Glutamatergic neuron (in vitro differentiated cells): ENCODE results near the gene ARFIP1. TPM values are rescaled to one million over a fixed set of nuclear protein-coding genes. Genes with fewer than 3 reads are reported as not detected.

Experiments used
- DNase-seq: peaks from one replicate; pipeline ENCODE4 v3.0.0; 2022
- H3K27ac Mint-ChIP-seq: one replicate; pipeline ENCODE4 v1.8.0; 2020; ENCODE audit warnings: mild to moderate bottlenecking, mixed read lengths, inconsistent platforms; ENCODE audit not compliant: unreplicated experiment
- H3K27me3 Mint-ChIP-seq: one replicate; pipeline ENCODE4 v1.8.0; 2020; ENCODE audit warnings: mild to moderate bottlenecking, moderate library complexity, mixed read lengths, inconsistent platforms; ENCODE audit not compliant: unreplicated experiment
- H3K36me3 Mint-ChIP-seq: one replicate; pipeline ENCODE4 v1.8.0; 2020; ENCODE audit warnings: mild to moderate bottlenecking, mixed read lengths, inconsistent platforms; ENCODE audit not compliant: unreplicated experiment
- H3K4me1 Mint-ChIP-seq: one replicate; pipeline ENCODE4 v1.8.0; 2020; ENCODE audit warnings: mild to moderate bottlenecking, low read depth, mixed read lengths, inconsistent platforms; ENCODE audit not compliant: unreplicated experiment
- H3K4me3 Mint-ChIP-seq: one replicate; pipeline ENCODE4 v1.8.0; 2020; ENCODE audit warnings: mild to moderate bottlenecking, mixed read lengths, inconsistent platforms; ENCODE audit not compliant: unreplicated experiment
- H3K9me3 Mint-ChIP-seq: one replicate; pipeline ENCODE4 v1.8.0; 2020; ENCODE audit warnings: mild to moderate bottlenecking, moderate library complexity, mixed read lengths, inconsistent platforms; ENCODE audit not compliant: unreplicated experiment
- long read RNA-seq: library from polyadenylated mRNA; unstranded; transcript quantifications from one replicate; pipeline ENCODE4 v2.0.0, GENCODE V29; 2020; ENCODE audit not compliant: unreplicated experiment
- total RNA-seq: library from RNA; stranded (reverse); fragmentation: NEBNext Ultra II Directional; extraction: Animal tissue kit (Norgen Biotek cat#: 25700); gene quantifications from one replicate; pipeline ENCODE4 v1.2.1, GENCODE V29; 2021; ENCODE audit not compliant: unreplicated experiment
- TF ChIP-seq, protein P1 (sequence below): fragments of 200-600 bp; sonication (generic); IDR thresholded peaks from one replicate; pipeline ENCODE4 v1.5.0; 2021; ENCODE audit not compliant: partially characterized antibody, unreplicated experiment

The ARFIP1 gene, protein sequence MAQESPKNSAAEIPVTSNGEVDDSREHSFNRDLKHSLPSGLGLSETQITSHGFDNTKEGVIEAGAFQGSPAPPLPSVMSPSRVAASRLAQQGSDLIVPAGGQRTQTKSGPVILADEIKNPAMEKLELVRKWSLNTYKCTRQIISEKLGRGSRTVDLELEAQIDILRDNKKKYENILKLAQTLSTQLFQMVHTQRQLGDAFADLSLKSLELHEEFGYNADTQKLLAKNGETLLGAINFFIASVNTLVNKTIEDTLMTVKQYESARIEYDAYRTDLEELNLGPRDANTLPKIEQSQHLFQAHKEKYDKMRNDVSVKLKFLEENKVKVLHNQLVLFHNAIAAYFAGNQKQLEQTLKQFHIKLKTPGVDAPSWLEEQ
- total RNA-seq = 22.2 TPM
- long read RNA-seq, partial matches to known transcripts = 1 of 10 reads
- long read RNA-seq, other reads (novel, unspliced or antisense) = 3 of 10 reads

DNA sequence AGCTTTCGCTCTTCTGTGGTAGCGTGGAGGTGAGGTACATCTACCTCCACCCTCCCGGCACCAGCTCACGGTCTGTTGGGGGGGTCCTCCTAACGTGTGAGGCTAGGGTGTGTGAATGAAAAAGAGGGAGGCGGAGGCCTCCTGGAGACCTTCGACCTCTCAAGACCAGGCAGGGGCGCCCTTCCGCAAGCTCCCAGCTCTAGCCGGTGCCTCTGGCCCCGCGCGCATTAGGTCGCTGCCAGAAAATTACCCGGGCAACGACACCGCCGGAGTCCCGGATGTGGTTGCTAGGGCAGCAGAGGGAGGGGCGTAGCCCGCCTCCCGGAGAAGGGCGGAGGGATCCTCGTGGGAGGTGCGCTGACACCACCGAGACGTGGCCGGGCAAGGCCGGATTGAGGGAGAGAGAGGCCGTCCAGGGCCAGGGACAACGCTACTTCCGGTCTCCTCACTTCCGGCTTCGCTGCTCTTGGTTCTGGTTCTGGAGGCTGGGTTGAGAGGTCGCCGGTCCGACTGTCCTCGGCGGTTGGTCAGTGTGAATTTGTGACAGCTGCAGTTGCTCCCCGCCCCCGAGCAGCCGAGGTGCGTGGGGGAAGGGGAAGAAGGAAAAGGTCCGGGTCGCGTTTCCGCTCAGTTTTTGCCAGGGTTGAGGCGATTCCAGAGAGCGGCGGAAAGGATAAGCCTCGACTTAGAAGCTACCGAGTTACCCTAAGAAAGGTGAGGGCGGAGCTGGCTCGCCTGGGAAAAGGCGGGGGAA, at the start of gene ARFIP1, which contains the start of gene TIGD4:
Gene ARFIP1, plus strand, starts transcription at position 442 of the 754 bp plus-strand sequence. CDS start 49,680 bp downstream, outside the sequence.
Gene TIGD4, minus strand, starts transcription at position 218 of the 754 bp plus-strand sequence. CDS start 8,726 bp downstream, outside the sequence.
- Mint-ChIP-seq H3K9me3 (peaks cover 7% of the 10 kb centered on the region), H3K4me1 (peaks cover 19% of the 10 kb centered on the region), H3K27ac (peak within 1 kb of the TSS; percentile 92), H3K36me3 (no peaks in the 10 kb centered on the region), H3K27me3 (peaks cover 6% of the 10 kb centered on the region), H3K4me3 (peak within 1 kb of the TSS; percentile 99)
- TF ChIP-seq, protein P1, sequence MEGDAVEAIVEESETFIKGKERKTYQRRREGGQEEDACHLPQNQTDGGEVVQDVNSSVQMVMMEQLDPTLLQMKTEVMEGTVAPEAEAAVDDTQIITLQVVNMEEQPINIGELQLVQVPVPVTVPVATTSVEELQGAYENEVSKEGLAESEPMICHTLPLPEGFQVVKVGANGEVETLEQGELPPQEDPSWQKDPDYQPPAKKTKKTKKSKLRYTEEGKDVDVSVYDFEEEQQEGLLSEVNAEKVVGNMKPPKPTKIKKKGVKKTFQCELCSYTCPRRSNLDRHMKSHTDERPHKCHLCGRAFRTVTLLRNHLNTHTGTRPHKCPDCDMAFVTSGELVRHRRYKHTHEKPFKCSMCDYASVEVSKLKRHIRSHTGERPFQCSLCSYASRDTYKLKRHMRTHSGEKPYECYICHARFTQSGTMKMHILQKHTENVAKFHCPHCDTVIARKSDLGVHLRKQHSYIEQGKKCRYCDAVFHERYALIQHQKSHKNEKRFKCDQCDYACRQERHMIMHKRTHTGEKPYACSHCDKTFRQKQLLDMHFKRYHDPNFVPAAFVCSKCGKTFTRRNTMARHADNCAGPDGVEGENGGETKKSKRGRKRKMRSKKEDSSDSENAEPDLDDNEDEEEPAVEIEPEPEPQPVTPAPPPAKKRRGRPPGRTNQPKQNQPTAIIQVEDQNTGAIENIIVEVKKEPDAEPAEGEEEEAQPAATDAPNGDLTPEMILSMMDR = no peak
- DNase-seq = peak; percentile 99

DNA sequence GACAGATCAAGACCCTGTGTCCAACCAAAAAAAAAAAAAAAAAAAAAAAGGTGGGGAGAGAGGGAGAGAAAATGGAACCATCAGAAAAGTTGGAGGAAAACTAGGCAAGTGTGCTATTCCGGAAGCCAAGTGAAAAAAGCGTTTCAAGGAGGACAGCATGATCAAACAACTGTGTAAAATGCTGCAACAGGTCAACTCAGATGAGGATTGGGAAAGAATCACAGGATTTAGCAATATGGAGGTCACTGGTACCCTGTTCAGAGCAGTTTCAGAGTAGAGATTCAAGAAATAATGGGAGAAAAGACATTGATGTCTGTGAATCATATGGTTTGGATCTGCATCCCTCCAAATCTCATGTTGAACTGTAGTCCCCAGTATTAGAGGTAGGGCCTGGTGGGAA, 47.8 kb upstream of the ARFIP1 start:
- TF ChIP-seq, protein P1 = no peak
- peaks cover 3% of the 10 kb centered on the region for H3K4me1 Mint-ChIP-seq

DNA sequence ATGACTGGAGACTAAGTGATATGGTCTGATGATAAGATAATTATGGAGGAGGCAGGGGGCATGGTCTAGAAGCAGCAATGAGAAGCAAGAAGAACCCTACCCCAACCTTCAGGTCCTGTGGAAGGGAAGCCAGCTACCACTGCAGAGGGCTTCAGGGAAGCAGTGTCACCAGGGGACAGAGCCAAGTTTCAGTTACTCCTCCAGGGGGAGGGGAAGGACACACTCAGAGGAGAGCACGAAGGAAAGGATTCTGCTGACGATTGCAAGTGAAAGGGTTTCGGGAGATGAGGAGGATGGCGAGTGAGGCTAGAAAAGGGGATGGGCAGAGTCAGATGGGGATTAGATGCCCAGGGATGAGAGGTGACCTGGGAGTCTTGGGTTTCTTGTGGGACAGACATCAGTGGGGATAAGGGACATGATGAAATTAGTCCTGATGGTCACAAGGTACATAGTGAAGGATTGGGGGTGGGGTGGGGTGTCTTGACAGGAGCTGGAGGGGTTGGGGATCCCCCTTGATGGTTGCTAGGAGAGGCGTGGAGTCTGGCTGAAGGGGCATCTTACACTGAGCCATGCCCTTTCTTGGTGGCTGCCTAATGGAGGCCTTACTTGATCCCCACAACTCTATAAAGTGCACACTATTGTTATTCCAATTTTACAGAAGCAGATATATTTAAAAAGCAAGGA, 45.6 kb upstream of the ARFIP1 start:
- Mint-ChIP-seq H3K27me3 (no peaks in the 10 kb centered on the region), H3K9me3 (no peaks in the 10 kb centered on the region), H3K27ac (no peak overlapping the region), H3K4me1 (peaks cover 3% of the 10 kb centered on the region), H3K36me3 (no peaks in the 10 kb centered on the region), H3K4me3 (no peak overlapping the region)
- TF ChIP-seq, protein P1 = no peak
- DNase-seq = no peak

More for the DNA sequence above, 47.8 kb upstream of the ARFIP1 start:
- Mint-ChIP-seq H3K36me3 (no peaks in the 10 kb centered on the region), H3K9me3 (peaks cover 3% of the 10 kb centered on the region), H3K27me3 (no peaks in the 10 kb centered on the region), H3K4me3 (no peak overlapping the region), H3K27ac (no peak overlapping the region)
- DNase-seq = no peak

DNA sequence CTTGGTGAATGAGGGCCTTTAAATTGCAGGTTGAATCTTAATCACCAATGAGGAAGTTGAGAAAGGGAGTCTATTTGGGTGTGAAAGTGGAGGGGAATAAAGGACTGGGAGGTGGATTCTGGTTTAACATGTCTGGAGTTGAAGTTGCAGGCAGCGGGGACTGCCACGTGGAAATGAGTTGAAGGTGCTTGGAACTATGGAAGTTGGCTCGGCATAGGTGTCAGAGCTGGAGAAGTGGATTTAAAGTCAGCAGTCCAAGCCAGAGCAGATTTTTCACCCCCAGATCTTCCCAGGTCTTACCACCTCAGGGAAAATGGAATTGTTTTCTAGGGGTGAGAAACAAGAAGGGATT, 45.1 kb upstream of the ARFIP1 start:
- Mint-ChIP-seq H3K27ac (no peak overlapping the region), H3K27me3 (no peaks in the 10 kb centered on the region), H3K9me3 (no peaks in the 10 kb centered on the region), H3K36me3 (no peaks in the 10 kb centered on the region), H3K4me1 (peaks cover 3% of the 10 kb centered on the region), H3K4me3 (no peak overlapping the region)
- TF ChIP-seq, protein P1 = no peak
- no peak for DNase-seq
